Keratinocyte (primary cell): ENCODE data around the gene IRF4. TPM values are rescaled to one million over a fixed set of nuclear protein-coding genes. Genes with fewer than 3 reads are reported as not detected.

ENCODE experiments used
- DNase-seq: peaks from one replicate; pipeline ENCODE4 v3.0.0-alpha.2; 2011; ENCODE audit warnings: low read depth, missing footprints, low spot score
- FAIRE-seq: peaks from 2 replicates; lab custom pipeline; 2011; peaks lifted over from hg19 to GRCh38; lab: Jason Lieb, UNC
- H2AFZ ChIP-seq: 2 replicates; pipeline ENCODE4 v1.6.0; 2012; ENCODE audit warnings: low read length, control low read depth, inconsistent platforms; ENCODE audit not compliant: control insufficient read depth
- H3K27ac ChIP-seq: 2 replicates; pipeline ENCODE4 v1.5.1; 2011; ENCODE audit warnings: low read length; ENCODE audit not compliant: control insufficient read depth, insufficient read depth
- H3K27me3 ChIP-seq: 3 replicates; pipeline ENCODE4 v1.6.0; 2011; ENCODE audit warnings: low read length; ENCODE audit not compliant: control insufficient read depth, insufficient read depth; ENCODE audit errors: extremely low read depth
- H3K36me3 ChIP-seq, 2 experiments: 2 replicates in 1 of 2; 3 replicates in 1 of 2; pipeline ENCODE4 v1.5.1; 2011; ENCODE audit warnings: low read length in 2 of 2, mild to moderate bottlenecking in 1 of 2; ENCODE audit not compliant: control insufficient read depth in 2 of 2, insufficient read depth in 2 of 2; ENCODE audit errors: extremely low read depth in 1 of 2
- H3K4me1 ChIP-seq: 3 replicates; pipeline ENCODE4 v1.5.1; 2011; ENCODE audit warnings: low read length; ENCODE audit not compliant: control insufficient read depth, insufficient read depth; ENCODE audit errors: extremely low read depth
- H3K4me2 ChIP-seq: 3 replicates; pipeline ENCODE4 v1.6.0; 2011; ENCODE audit warnings: low read depth, low read length; ENCODE audit not compliant: control insufficient read depth, insufficient read depth; ENCODE audit errors: extremely low read depth
- H3K4me3 ChIP-seq, 3 experiments: fragments of 200-600 bp in 1 of 3; sonication (generic) in 1 of 3; 2 replicates in 2 of 3; 3 replicates in 1 of 3; pipeline ENCODE4 v1.5.1; 2011 to 2016; ENCODE audit warnings: low read length in 3 of 3, mild to moderate bottlenecking in 3 of 3, control low read depth in 2 of 3, inconsistent platforms in 1 of 3, low read depth in 1 of 3, mixed read lengths in 1 of 3, mixed run types in 1 of 3, moderate library complexity in 1 of 3; ENCODE audit not compliant: control insufficient read depth in 2 of 3, insufficient read depth in 2 of 3; ENCODE audit errors: extremely low read depth in 1 of 3
- H3K79me2 ChIP-seq: 2 replicates; pipeline ENCODE4 v1.6.0; 2012; ENCODE audit warnings: low read length; ENCODE audit not compliant: control insufficient read depth, insufficient read depth
- H3K9ac ChIP-seq: 3 replicates; pipeline ENCODE4 v1.6.0; 2011; ENCODE audit warnings: low read length; ENCODE audit not compliant: control insufficient read depth, insufficient read depth; ENCODE audit errors: extremely low read depth
- H3K9me1 ChIP-seq: 3 replicates; pipeline ENCODE4 v1.6.0; 2011; ENCODE audit warnings: low read length; ENCODE audit not compliant: control insufficient read depth, insufficient read depth; ENCODE audit errors: extremely low read depth
- H3K9me3 ChIP-seq: 2 replicates; pipeline ENCODE4 v1.5.1; 2012; ENCODE audit warnings: low read depth, low read length; ENCODE audit not compliant: control insufficient read depth
- H4K20me1 ChIP-seq: 3 replicates; pipeline ENCODE4 v1.6.0; 2011; ENCODE audit warnings: low read length; ENCODE audit not compliant: control insufficient read depth, insufficient read depth; ENCODE audit errors: extremely low read depth
- CTCF ChIP-seq, 3 experiments: IDR thresholded peaks in 1 of 3; conservative IDR thresholded peaks in 1 of 3; optimal IDR thresholded peaks in 1 of 3; 2 replicates in 2 of 3; 3 replicates in 1 of 3; pipeline versions ENCODE3 to v1.5.1; 2011; ENCODE audit warnings: low read length in 3 of 3, mild to moderate bottlenecking in 3 of 3, moderate library complexity in 2 of 3, control low read depth in 1 of 3, inconsistent platforms in 1 of 3; ENCODE audit not compliant: insufficient read depth in 2 of 3; ENCODE audit errors: extremely low read depth in 1 of 3
- EZH2 ChIP-seq: IDR thresholded peaks from one replicate; pipeline ENCODE4 v1.6.1; 2012; ENCODE audit warnings: inconsistent platforms, mild to moderate bottlenecking, low read length, moderate library complexity
- dilution Hi-C: fragments of 300-500 bp; cut with MboI; formaldehyde crosslinking; loops from one replicate; pipeline ENCODE4 v1.7.0; 2020; ENCODE audit warnings: low sequenced_read_pairs; ENCODE audit not compliant: extremely low pct_ligation_motif_present
- polyA plus RNA-seq, 5 experiments: library from polyadenylated mRNA; depleted of rRNA in 3 of 5; stranded (reverse) in 3 of 5; stranded (forward) in 1 of 5; unstranded in 1 of 5; fragments of >200 nt; gene quantifications; 1 replicate in 1 of 5; 2 replicates in 3 of 5; 3 replicates in 1 of 5; pipeline versions ENCODE4 v1.2.1 to v1.2.3, GENCODE V29; 2011 to 2012; ENCODE audit warnings: missing spikeins in 2 of 5, low read depth in 1 of 5, low replicate concordance in 1 of 5

The IRF4 gene
- polyA plus RNA-seq, 1 donor (not counting 4 experiments of a cell fraction or from before 2014, with no cell fraction given): 0.12 TPM

DNA sequence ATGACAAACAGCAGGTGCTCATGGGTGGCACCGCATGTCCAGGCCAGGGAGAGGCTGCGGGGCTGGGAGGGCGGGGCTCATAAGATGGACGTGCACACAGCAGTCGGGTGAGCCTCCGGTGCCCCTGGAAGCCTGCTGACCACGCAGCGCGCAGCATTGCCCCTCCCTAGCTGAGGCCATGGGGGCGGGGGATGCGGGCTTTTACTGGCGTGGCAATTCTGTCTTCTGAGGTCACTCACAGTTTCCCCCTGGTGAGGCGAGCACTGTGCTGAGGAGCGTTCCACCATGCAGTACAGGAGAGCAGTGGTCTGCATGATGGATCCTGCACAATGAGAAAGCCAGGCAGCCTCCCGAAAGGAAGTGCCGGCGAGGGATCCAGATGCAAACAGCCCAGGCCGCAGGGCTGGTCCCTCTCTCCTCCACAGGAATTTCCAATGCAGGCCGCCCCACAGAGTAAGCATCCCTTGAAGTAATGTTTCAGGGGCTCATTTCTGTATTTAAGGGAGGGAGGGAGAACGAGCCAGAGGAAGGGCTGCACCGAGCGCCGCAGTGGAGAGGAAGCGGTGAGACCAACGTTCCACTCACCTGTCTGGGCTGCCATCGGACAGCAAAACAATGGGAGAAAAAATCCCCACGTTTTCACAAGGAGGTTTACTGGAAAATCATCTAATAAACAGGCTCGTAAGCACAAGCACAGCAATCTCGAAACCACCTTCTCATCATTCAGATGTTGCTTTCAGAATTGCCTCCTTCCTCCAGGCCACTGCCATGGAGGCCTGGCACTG, 56.0 kb downstream of the IRF4 start:
- H3K27ac ChIP-seq: no peak overlapping the region
- H3K36me3 ChIP-seq: no peaks in the 10 kb centered on the region
- H3K4me2 ChIP-seq: no peak overlapping the region
- H3K4me1 ChIP-seq: no peaks in the 10 kb centered on the region
- H3K79me2 ChIP-seq: no peaks in the 10 kb centered on the region
- H3K4me3 ChIP-seq: no peak overlapping the region
- no peaks in the 10 kb centered on the region for H3K27me3 ChIP-seq
- no peaks in the 10 kb centered on the region for H3K9me1 ChIP-seq
- H4K20me1 ChIP-seq: no peaks in the 10 kb centered on the region
- dilution Hi-C loops: no loop called here
- no peak for TF ChIP-seq CTCF (optimal IDR thresholded peaks at IDR 0.05 in 1 of 3, IDR thresholded peaks at IDR 0.05 in 1 of 3, conservative IDR thresholded peaks at IDR 0.05 in 1 of 3; ENCODE audit: extremely low read depth in 1 of 3, insufficient read depth in 2 of 3, low read length in 3 of 3)
- no peak for TF ChIP-seq EZH2
- no peak overlapping the region for H3K9ac ChIP-seq
- DNase-seq (no peak), FAIRE-seq (no peak)
- no peak overlapping the region for H2AFZ ChIP-seq
- H3K9me3 ChIP-seq: no peaks in the 10 kb centered on the region

DNA sequence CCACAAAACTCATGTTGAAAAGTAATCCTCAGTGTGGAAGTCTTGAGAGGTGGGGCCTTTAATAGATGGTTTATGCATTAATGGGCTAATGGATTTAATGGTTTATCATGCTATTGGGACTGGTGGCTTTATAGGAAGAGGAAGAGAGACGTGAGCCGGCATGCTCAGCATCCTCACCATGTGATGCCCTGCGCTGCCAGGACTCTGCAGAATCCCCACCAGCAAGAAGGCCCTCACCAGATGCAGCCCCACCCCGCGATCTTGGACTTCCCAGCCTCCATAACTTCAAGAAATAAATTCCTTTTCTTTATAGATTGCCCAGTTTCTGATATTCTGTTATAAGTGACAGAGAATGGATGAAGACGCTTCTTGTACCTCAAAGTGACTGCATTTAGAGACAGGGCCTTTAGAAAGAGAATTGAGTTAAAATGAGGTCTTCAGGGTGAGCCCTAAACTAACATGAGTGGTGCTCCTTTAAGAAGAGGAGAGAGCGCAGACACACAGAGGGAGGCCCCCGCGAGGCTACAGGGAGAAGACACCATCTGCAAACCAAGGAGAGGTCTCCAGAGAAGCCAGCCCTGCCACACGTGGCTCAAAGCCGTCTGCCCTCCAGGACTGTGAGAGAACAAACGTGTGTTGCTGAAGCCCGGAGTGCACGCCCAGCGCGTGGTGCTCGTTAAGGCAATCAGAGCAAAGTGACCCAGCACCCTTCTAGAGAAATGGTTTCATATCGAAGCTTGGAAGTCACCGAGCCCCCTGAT, 56.9 kb downstream of the IRF4 start:
- no peak overlapping the region for H3K4me2 ChIP-seq
- H4K20me1 ChIP-seq: no peaks in the 10 kb centered on the region
- no peaks in the 10 kb centered on the region for H3K4me1 ChIP-seq
- H3K36me3 ChIP-seq: no peaks in the 10 kb centered on the region
- H3K79me2 ChIP-seq: no peaks in the 10 kb centered on the region
- H3K9me3 ChIP-seq: no peaks in the 10 kb centered on the region
- no peak for DNase-seq
- no peaks in the 10 kb centered on the region for H3K27me3 ChIP-seq
- no peaks in the 10 kb centered on the region for H3K9me1 ChIP-seq
- no peak for FAIRE-seq
- dilution Hi-C loops: no loop called here
- H3K4me3 ChIP-seq: no peak overlapping the region
- H2AFZ ChIP-seq: no peak overlapping the region
- TF ChIP-seq CTCF (optimal IDR thresholded peaks at IDR 0.05 in 1 of 3, IDR thresholded peaks at IDR 0.05 in 1 of 3, conservative IDR thresholded peaks at IDR 0.05 in 1 of 3; ENCODE audit: extremely low read depth in 1 of 3, insufficient read depth in 2 of 3, low read length in 3 of 3): no peak
- TF ChIP-seq EZH2: no peak
- H3K27ac ChIP-seq: no peak overlapping the region
- no peak overlapping the region for H3K9ac ChIP-seq
